Natural killer cell (primary cell): Measurements from ENCODE around the gene MRFAP1L1. TPM values are rescaled to one million over a fixed set of nuclear protein-coding genes. Genes with fewer than 3 reads are reported as not detected.
A peak's percentile ranks its signal among the peaks of the same experiment; 100 is the strongest.

ENCODE experiments used
- ATAC-seq, 3 donors: fragments of 150-1000 bp in 2 of 3; fragments of 200-7000 bp in 1 of 3; cut with Tn5 transposase; 1 replicate in 1 of 3; 2 replicates in 2 of 3; pipeline ENCODE4 v1.10.0; 2021; ENCODE audit warnings: mild to moderate bottlenecking in 2 of 3, moderate library complexity in 2 of 3
- DNase-seq, 2 donors: peaks; one replicate each; pipeline versions ENCODE4 v3.0.0 to v3.0.0-alpha.2; 2013 to 2021; ENCODE audit warnings: mixed read lengths in 1 of 2
- H3K27ac ChIP-seq: one replicate; pipeline ENCODE4 v1.5.1; 2013; ENCODE audit warnings: mild to moderate bottlenecking, low read length
- H3K27me3 ChIP-seq: one replicate; pipeline ENCODE4 v1.6.1; 2013; ENCODE audit warnings: low read length; ENCODE audit not compliant: control insufficient read depth, insufficient read depth
- H3K36me3 ChIP-seq: one replicate; pipeline ENCODE4 v1.6.1; 2013; ENCODE audit warnings: low read length; ENCODE audit not compliant: control insufficient read depth, insufficient read depth
- H3K4me1 ChIP-seq: one replicate; pipeline ENCODE4 v1.6.1; 2013; ENCODE audit warnings: low read length; ENCODE audit not compliant: control insufficient read depth, insufficient read depth
- H3K4me3 ChIP-seq: one replicate; pipeline ENCODE4 v1.5.1; 2013; ENCODE audit warnings: low read length
- H3K9me3 ChIP-seq: one replicate; pipeline ENCODE4 v1.6.1; 2013; ENCODE audit warnings: low read length; ENCODE audit not compliant: control insufficient read depth, insufficient read depth
- H3K27ac Mint-ChIP-seq, 2 donors: one replicate each; pipeline ENCODE4 v1.8.0; 2022; ENCODE audit warnings: mild to moderate bottlenecking in 2 of 2, mixed read lengths in 2 of 2, moderate library complexity in 1 of 2
- H3K27me3 Mint-ChIP-seq, 2 donors: one replicate each; pipeline ENCODE4 v1.8.0; 2022; ENCODE audit warnings: low read depth in 2 of 2, mixed read lengths in 2 of 2
- H3K36me3 Mint-ChIP-seq: one replicate; pipeline ENCODE4 v1.8.0; 2022; ENCODE audit warnings: mixed read lengths
- H3K4me1 Mint-ChIP-seq, 2 donors: one replicate each; pipeline ENCODE4 v1.8.0; 2022; ENCODE audit warnings: mixed read lengths in 2 of 2
- H3K4me3 Mint-ChIP-seq: one replicate; pipeline ENCODE4 v1.8.0; 2022; ENCODE audit warnings: mild to moderate bottlenecking, moderate library complexity, mixed read lengths
- H3K9me3 Mint-ChIP-seq, 2 donors: one replicate each; pipeline ENCODE4 v1.8.0; 2022; ENCODE audit warnings: mixed read lengths in 2 of 2
- WGBS: methylation state at CpG from one replicate; pipeline ENCODE4 v1.1.7; 2013; ENCODE audit warnings: missing lambda C conversion rate; ENCODE audit not compliant: insufficient coverage; 5-methylcytosine and 5-hydroxymethylcytosine counted together
- intact Hi-C: fragments of 100-400 bp; cut with micrococcal nuclease; formaldehyde crosslinking; loops from one replicate; pipeline ENCODE4 v1.14.2; 2022
- total RNA-seq, 4 donors: library from RNA; stranded (reverse); fragments of 120-200 nt in 1 of 4; gene quantifications; one replicate each; pipeline versions ENCODE4 v1.2.3 to v1.2.4, GENCODE V29; 2013 to 2022
- TF ChIP-seq, protein P1 (sequence below): fragments of 200-600 bp; IDR thresholded peaks from one replicate; pipeline ENCODE4 v1.8.0; 2022; ENCODE audit warnings: antibody characterized with exemption

MRFAP1L1 gene
- total RNA-seq, 3 donors from 2014 or later (not counting 1 experiment from before 2014, with no cell fraction given): 38.4 to 60.9 (median 40.8) TPM

DNA sequence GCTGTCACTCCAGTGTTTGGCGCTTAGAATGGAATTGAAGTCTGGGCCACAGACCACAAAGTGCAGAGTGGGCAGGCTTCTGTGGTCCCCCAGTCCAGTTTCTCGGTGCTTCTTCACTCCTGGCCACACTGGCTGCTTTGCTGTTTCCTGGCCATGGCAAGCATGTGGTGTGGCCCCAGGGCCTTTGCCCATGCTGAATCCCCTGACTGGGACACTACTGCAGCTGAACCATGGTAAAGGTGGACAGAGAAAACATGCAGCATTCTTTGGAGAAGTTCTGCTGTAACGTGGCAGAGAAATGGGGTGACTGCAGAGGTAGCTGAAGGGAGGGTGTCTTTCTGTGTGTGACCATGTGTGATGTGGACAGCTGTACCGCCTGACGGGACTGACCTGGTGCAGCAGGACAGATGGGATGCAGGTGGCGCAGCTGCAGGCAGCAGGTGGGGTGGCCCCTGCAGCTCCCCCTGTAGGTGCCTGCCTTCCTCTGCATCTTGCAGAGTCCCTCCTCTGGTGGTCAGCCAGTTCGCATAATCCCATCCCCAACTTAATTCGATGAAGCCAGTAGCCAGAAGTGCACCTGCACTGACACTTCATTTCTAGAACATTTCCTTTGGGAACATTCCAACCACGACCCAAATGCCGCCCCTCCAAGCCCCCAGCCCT, 29.2 kb downstream of the MRFAP1L1 start:
- DNase-seq (no peak), ATAC-seq (no peak)
- Histone ChIP-seq H3K4me3 (no peak overlapping the region), H3K27me3 (no peaks in the 10 kb centered on the region), H3K4me1 (peaks cover 26% of the 10 kb centered on the region), H3K36me3 (peaks cover 21% of the 10 kb centered on the region), H3K27ac (no peak overlapping the region), H3K9me3 (no peaks in the 10 kb centered on the region)
- intact Hi-C loops: no loop called here
- WGBS: 90% methylated on average over 10 of the region's 10 CpGs
- H3K4me1 Mint-ChIP-seq: peaks cover 28 to 39% of the 10 kb centered on the region in 2 donors
- H3K9me3 Mint-ChIP-seq: no peaks in the 10 kb centered on the region
- TF ChIP-seq, protein P1, sequence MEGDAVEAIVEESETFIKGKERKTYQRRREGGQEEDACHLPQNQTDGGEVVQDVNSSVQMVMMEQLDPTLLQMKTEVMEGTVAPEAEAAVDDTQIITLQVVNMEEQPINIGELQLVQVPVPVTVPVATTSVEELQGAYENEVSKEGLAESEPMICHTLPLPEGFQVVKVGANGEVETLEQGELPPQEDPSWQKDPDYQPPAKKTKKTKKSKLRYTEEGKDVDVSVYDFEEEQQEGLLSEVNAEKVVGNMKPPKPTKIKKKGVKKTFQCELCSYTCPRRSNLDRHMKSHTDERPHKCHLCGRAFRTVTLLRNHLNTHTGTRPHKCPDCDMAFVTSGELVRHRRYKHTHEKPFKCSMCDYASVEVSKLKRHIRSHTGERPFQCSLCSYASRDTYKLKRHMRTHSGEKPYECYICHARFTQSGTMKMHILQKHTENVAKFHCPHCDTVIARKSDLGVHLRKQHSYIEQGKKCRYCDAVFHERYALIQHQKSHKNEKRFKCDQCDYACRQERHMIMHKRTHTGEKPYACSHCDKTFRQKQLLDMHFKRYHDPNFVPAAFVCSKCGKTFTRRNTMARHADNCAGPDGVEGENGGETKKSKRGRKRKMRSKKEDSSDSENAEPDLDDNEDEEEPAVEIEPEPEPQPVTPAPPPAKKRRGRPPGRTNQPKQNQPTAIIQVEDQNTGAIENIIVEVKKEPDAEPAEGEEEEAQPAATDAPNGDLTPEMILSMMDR: no peak
- H3K36me3 Mint-ChIP-seq: no peaks in the 10 kb centered on the region
- no peak overlapping the region for H3K4me3 Mint-ChIP-seq
- H3K27me3 Mint-ChIP-seq: no peaks in the 10 kb centered on the region
- H3K27ac Mint-ChIP-seq: peak overlapping the region; percentile 56 to 67

DNA sequence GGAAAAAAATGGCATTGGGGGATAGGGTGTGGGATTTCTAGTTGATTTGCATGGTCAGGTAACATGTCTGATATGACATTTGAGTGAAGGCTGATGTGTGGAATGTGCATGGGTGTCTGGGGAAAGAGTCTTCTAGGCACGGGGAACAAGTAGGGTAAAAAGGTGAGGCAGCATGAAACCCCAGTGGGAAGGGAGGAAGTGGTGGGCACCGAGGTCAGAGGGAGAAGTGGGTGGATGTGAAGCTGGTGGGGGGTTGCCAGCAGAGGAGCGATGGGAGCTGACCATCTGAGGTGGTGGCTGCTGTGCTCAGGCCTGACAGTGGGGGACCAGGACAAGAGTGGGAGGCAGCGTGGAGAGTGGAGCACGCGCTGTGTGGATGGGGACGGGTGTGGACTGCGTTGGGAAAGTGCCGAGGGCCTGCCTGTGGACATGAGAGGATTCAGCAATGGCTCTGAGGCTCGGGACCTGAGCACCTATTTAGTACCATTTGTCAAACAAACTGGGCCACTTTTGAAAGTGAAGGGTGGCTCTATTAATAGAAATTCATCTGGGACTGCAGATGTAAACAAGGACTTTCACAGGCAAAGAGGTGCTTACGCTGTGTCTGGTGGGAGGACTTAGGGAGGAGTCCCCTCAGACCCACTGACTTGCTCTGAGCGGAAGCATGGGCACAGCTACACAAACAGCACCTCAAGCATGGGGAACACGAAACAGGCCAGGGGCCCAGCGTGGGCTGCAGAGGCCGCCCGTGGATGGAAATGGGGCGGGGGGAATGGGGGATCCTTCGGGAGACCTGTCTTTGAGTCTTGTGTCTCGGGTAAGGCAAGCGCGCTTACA, 32.7 kb downstream of the MRFAP1L1 start:
- Mint-ChIP-seq H3K27ac (peak overlapping the region; percentile 96 to 97), H3K9me3 (no peaks in the 10 kb centered on the region), H3K4me3 (peak overlapping the region; percentile 95), H3K27me3 (no peaks in the 10 kb centered on the region), H3K36me3 (no peaks in the 10 kb centered on the region), H3K4me1 (peaks cover 49 to 56% of the 10 kb centered on the region in 2 donors)
- 79% methylated on average over 18 of the region's 21 CpGs for WGBS
- Histone ChIP-seq H3K4me1 (peaks cover 36% of the 10 kb centered on the region), H3K4me3 (no peak overlapping the region), H3K9me3 (no peaks in the 10 kb centered on the region), H3K27ac (no peak overlapping the region), H3K27me3 (no peaks in the 10 kb centered on the region), H3K36me3 (peaks cover 24% of the 10 kb centered on the region)
- TF ChIP-seq, protein P1: no peak
- ATAC-seq: no peak
- DNase-seq: no peak
- intact Hi-C loops: no loop called here

DNA sequence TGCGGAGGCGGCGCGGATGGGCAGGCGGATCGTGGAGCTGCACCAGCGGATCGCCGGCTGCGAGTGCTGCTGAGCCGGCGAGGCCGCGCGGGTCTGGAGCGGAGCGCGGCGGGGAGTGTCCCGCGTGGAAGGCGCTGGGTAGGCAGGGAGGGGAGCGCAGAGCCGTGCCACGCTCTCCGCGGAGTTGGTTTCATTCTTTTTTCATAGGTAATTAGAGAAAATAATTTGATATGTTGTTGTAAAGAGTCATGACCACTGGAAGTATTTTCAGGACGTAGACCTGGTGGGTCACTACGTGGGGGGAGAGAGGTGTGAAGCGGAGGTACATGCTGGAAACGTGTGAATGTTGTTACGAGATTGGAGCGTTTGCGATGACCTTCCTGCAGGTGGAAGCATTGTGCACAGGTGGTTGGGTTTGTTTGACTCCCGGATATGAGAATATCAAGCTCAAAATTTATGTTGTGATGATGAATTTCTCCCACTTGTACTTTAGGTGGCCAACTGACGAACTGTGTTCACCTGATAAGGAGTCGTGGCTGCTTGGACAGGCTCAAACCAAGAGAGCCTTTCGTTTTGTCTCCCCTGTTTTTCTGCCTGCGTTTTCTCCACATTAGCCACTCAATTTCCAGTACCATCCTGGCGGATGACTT, 35.0 kb downstream of the MRFAP1L1 start:
- peak overlapping the region; percentile 96 to 97 for H3K27ac Mint-ChIP-seq
- H3K4me3 ChIP-seq: peak overlapping the region; percentile 46
- H3K27me3 ChIP-seq: no peaks in the 10 kb centered on the region
- H3K36me3 Mint-ChIP-seq: no peaks in the 10 kb centered on the region
- intact Hi-C loops: loop anchor here (1.0 to 5.0 kb wide), 6 partner anchors 15 to 313 kb away; partner anchors contain the start of genes BLOC1S4 and MRFAP1L1
- H3K9me3 Mint-ChIP-seq: no peaks in the 10 kb centered on the region
- WGBS: 5% methylated on average over 40 of the region's 40 CpGs
- peak overlapping the region; percentile 95 for H3K4me3 Mint-ChIP-seq
- peaks cover 20% of the 10 kb centered on the region for H3K36me3 ChIP-seq
- peaks cover 36% of the 10 kb centered on the region for H3K4me1 ChIP-seq
- peak; percentile 49 to 89 for DNase-seq
- peak; percentile 40 to 59 (median 51) for ATAC-seq
- no peaks in the 10 kb centered on the region for H3K27me3 Mint-ChIP-seq
- TF ChIP-seq, protein P1: peak; percentile 79
- H3K4me1 Mint-ChIP-seq: peaks cover 38 to 49% of the 10 kb centered on the region in 2 donors
- no peaks in the 10 kb centered on the region for H3K9me3 ChIP-seq
- peak overlapping the region; percentile 38 for H3K27ac ChIP-seq
